ENCODE data around the gene TPSG1. TPM values are rescaled to one million over a fixed set of nuclear protein-coding genes. Genes with fewer than 3 reads are reported as not detected.

Gene TPSG1
- total RNA-seq, 1 donor from 2014 or later, result not detected

- TF ChIP-seq, protein P1, sequence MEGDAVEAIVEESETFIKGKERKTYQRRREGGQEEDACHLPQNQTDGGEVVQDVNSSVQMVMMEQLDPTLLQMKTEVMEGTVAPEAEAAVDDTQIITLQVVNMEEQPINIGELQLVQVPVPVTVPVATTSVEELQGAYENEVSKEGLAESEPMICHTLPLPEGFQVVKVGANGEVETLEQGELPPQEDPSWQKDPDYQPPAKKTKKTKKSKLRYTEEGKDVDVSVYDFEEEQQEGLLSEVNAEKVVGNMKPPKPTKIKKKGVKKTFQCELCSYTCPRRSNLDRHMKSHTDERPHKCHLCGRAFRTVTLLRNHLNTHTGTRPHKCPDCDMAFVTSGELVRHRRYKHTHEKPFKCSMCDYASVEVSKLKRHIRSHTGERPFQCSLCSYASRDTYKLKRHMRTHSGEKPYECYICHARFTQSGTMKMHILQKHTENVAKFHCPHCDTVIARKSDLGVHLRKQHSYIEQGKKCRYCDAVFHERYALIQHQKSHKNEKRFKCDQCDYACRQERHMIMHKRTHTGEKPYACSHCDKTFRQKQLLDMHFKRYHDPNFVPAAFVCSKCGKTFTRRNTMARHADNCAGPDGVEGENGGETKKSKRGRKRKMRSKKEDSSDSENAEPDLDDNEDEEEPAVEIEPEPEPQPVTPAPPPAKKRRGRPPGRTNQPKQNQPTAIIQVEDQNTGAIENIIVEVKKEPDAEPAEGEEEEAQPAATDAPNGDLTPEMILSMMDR (IDR thresholded peaks at IDR 0.05; ENCODE audit: insufficient read depth, low read length, poor library complexity, severe bottlenecking), result no peak
- no peak overlapping the region for H3K4me3 ChIP-seq (ENCODE audit: low read depth, low read length)
Measured at GRCh38 chr16:1197237-1197866, 27.7 kb downstream of the TPSG1 start.

DNA sequence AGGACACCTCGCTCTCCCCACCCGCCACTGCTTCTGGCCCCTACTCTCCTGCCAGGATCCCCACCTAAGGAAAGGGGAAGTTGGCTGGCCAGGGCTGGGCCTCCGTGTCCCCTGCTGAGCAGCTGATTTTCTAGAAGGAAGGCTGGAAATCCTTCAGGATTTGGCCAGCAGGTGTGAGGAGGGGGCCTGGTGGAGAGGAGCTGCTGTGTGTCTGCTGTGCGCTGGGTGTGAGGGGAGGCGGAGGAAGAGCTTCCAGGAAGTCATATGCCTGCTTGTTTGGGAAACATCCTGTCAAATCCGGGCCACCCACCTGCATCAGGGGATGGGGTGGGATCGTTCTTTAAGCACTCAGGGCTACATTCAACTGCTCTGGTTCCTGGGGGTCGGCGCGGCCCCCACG lies 28.6 kb downstream of the TPSG1 start:
- TF ChIP-seq, protein P1 (IDR thresholded peaks at IDR 0.05; ENCODE audit: insufficient read depth, low read length, poor library complexity, severe bottlenecking), result no peak
- peaks cover 14% of the 10 kb centered on the region for H3K27me3 ChIP-seq (ENCODE audit: control insufficient read depth, insufficient read depth, low read length)
- no peaks in the 10 kb centered on the region for H3K36me3 ChIP-seq (ENCODE audit: control insufficient read depth, insufficient read depth, low read length)
- DNase-seq (ENCODE audit: low read depth), result no peak
- no peak overlapping the region for H3K4me3 ChIP-seq (ENCODE audit: low read depth, low read length)

More at GRCh38 chr16:1197237-1197866, 27.7 kb downstream of the TPSG1 start:
- no peak for DNase-seq (ENCODE audit: low read depth)
- Histone ChIP-seq H3K36me3 (ENCODE audit: control insufficient read depth, insufficient read depth, low read length) (no peaks in the 10 kb centered on the region), H3K27me3 (ENCODE audit: control insufficient read depth, insufficient read depth, low read length) (peaks cover 14% of the 10 kb centered on the region)

DNA sequence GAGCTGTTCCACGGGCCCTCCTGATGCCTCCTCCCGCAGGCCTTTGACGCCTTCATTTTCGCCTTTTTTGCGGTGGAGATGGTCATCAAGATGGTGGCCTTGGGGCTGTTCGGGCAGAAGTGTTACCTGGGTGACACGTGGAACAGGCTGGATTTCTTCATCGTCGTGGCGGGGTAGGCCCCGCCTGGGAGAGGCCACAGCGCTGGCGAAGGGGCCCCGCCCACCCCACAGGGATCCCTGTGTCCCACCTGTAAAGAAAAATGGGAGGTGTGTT lies 29.7 kb downstream of the TPSG1 start:
- Histone ChIP-seq H3K36me3 (ENCODE audit: control insufficient read depth, insufficient read depth, low read length) (no peaks in the 10 kb centered on the region), H3K27me3 (ENCODE audit: control insufficient read depth, insufficient read depth, low read length) (peaks cover 14% of the 10 kb centered on the region), H3K4me3 (ENCODE audit: low read depth, low read length) (no peak overlapping the region)
- DNase-seq (ENCODE audit: low read depth), result no peak
- TF ChIP-seq, protein P1 (IDR thresholded peaks at IDR 0.05; ENCODE audit: insufficient read depth, low read length, poor library complexity, severe bottlenecking), result no peak

- Histone ChIP-seq H3K4me3 (ENCODE audit: low read depth, low read length) (no peak overlapping the region), H3K36me3 (ENCODE audit: control insufficient read depth, insufficient read depth, low read length) (no peaks in the 10 kb centered on the region), H3K27me3 (ENCODE audit: control insufficient read depth, insufficient read depth, low read length) (peaks cover 14% of the 10 kb centered on the region)
- no peak for DNase-seq (ENCODE audit: low read depth)
- TF ChIP-seq, protein P1 (IDR thresholded peaks at IDR 0.05; ENCODE audit: insufficient read depth, low read length, poor library complexity, severe bottlenecking), result peak; percentile 72
Measured at GRCh38 chr16:1194665-1195392, 30.2 kb downstream of the TPSG1 start.

- no peaks in the 10 kb centered on the region for H3K36me3 ChIP-seq (ENCODE audit: control insufficient read depth, insufficient read depth, low read length)
- no peak for DNase-seq (ENCODE audit: low read depth)
- TF ChIP-seq, protein P1 (IDR thresholded peaks at IDR 0.05; ENCODE audit: insufficient read depth, low read length, poor library complexity, severe bottlenecking), result no peak
- no peak overlapping the region for H3K4me3 ChIP-seq (ENCODE audit: low read depth, low read length)
- H3K27me3 ChIP-seq (ENCODE audit: control insufficient read depth, insufficient read depth, low read length), result peaks cover 14% of the 10 kb centered on the region
Measured at GRCh38 chr16:1193825-1194581, 31.1 kb downstream of the TPSG1 start.

Measured in kidney epithelial cell (primary cell).